Prostate gland (tissue), 2 donors: ENCODE results near the gene WDSUB1. TPM values are rescaled to one million over a fixed set of nuclear protein-coding genes. Genes with fewer than 3 reads are reported as not detected.

Experiments
- DNase-seq: peaks from one replicate; pipeline ENCODE4 v3.0.0-alpha.2; 2019; ENCODE audit warnings: low spot score
- H3K27ac ChIP-seq, 2 donors: fragments of 200-600 bp; sonication (generic); 2 replicates each; pipeline ENCODE4 v1.5.1; 2017 to 2019
- H3K27me3 ChIP-seq: fragments of 200-600 bp; sonication (generic); replicated peaks from 2 replicates; pipeline ENCODE4 v1.5.1; 2019; ENCODE audit not compliant: insufficient read depth
- H3K36me3 ChIP-seq, 2 donors: fragments of 200-600 bp; sonication (generic); 1 replicate in 1 of 2; 2 replicates in 1 of 2; pipeline versions ENCODE4 v1.5.1 to v1.8.1; 2017 to 2019
- H3K4me1 ChIP-seq: fragments of 200-600 bp; sonication (generic); replicated peaks from 2 replicates; pipeline ENCODE4 v1.5.1; 2019
- H3K4me3 ChIP-seq, 2 donors: fragments of 200-600 bp; sonication (generic); 2 replicates each; pipeline ENCODE4 v1.5.1; 2017 to 2019
- H3K9me3 ChIP-seq: fragments of 200-600 bp; sonication (generic); 2 replicates; pipeline ENCODE4 v1.5.1; 2017
- POLR2A ChIP-seq: fragments of 450-650 bp; IDR thresholded peaks from one replicate; pipeline ENCODE4 v1.6.1; 2016; ENCODE audit warnings: antibody characterized with exemption, mild to moderate bottlenecking
- POLR2AphosphoS5 ChIP-seq: sonication (generic); formaldehyde crosslinking; IDR thresholded peaks from one replicate; pipeline ENCODE4 v1.6.1; 2017; ENCODE audit warnings: antibody characterized with exemption
- WGBS: methylation state at CpG from one replicate; pipeline ENCODE4 v1.1.5; 2018; 5-methylcytosine and 5-hydroxymethylcytosine counted together
- intact Hi-C: fragments of 100-400 bp; cut with DNase I; formaldehyde crosslinking; loops from one replicate; pipeline ENCODE4 v1.14.2; 2022
- total RNA-seq, 2 donors: library from RNA; depleted of rRNA; stranded (reverse); fragments of >200 nt; gene quantifications; one replicate each; pipeline ENCODE4 v1.1.0, GENCODE V29; 2016
- TF ChIP-seq, protein P1 (sequence below), 4 experiments: fragments of 200-600 bp in 2 of 4; fragments of 450-650 bp in 2 of 4; sonication (generic) in 2 of 4; IDR thresholded peaks; 1 replicate in 3 of 4; 2 replicates in 1 of 4; pipeline ENCODE4 v1.5.1; 2016 to 2019; ENCODE audit warnings: antibody characterized with exemption in 4 of 4, mild to moderate bottlenecking in 2 of 4, moderate library complexity in 2 of 4

The WDSUB1 gene
- total RNA-seq, 2 donors from 2014 or later, result 10.4 to 10.8 TPM

DNA sequence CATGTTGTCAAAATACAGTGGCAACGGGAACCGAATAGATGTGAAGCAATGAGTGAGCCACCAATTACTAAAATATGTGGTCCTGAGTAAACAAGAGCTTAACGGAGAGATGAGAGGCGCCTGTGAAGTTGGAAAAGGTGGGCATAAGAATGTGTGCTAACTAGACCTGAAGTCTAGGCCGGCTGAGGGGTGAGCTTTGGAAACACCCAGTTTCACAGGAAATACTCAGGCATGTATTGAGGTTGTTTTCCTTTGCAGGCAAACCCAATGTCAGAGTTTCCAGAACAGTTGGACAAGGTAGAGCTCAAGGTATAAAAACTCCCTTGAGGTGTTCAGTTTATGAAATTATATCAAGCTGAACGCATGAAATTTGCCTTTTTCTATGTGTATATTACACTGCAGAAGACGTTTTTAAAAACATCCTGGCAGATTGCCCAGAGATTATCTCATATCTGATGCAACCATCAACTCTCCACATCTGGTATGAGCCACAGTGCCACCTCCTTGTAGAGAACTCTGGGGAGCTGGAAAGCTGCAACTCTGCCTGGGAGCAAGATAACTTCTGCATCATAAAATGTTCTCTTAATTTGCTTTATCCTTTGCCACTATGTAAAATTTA, 3.9 kb upstream of the WDSUB1 start:
- TF ChIP-seq POLR2A (no peak), POLR2AphosphoS5 (no peak)
- TF ChIP-seq, protein P1, sequence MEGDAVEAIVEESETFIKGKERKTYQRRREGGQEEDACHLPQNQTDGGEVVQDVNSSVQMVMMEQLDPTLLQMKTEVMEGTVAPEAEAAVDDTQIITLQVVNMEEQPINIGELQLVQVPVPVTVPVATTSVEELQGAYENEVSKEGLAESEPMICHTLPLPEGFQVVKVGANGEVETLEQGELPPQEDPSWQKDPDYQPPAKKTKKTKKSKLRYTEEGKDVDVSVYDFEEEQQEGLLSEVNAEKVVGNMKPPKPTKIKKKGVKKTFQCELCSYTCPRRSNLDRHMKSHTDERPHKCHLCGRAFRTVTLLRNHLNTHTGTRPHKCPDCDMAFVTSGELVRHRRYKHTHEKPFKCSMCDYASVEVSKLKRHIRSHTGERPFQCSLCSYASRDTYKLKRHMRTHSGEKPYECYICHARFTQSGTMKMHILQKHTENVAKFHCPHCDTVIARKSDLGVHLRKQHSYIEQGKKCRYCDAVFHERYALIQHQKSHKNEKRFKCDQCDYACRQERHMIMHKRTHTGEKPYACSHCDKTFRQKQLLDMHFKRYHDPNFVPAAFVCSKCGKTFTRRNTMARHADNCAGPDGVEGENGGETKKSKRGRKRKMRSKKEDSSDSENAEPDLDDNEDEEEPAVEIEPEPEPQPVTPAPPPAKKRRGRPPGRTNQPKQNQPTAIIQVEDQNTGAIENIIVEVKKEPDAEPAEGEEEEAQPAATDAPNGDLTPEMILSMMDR (IDR thresholded peaks at IDR 0.05), result no peak

DNA sequence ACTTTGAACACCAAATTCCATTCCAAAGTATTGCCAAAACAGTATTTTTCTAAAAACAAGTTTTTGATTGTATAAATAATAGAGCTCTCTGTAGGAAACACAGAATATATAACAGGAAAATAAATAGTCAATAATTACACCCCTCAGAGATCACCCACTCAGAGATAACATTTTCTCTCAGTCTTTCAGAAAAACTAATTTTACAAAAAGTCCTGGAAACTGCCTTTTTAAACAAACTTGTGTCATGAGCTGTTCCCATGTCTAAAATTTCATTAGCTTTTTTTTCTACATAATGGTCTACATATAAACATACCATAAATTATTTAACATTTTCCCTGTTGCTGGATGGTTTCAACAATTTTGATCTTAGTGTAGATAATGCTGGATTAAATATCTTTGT, 1.2 kb upstream of the WDSUB1 start:
- TF ChIP-seq POLR2AphosphoS5, result no peak
- TF ChIP-seq POLR2A, result no peak
- TF ChIP-seq, protein P1 (IDR thresholded peaks at IDR 0.05), result no peak
- H3K27me3 ChIP-seq, result no peaks in the 10 kb centered on the region
- intact Hi-C loops, result loop anchor here (2.0 kb wide), 1 partner anchor 85 kb away; no protein-coding TSS in a partner anchor
- no peak for DNase-seq
- H3K9me3 ChIP-seq, result no peaks in the 10 kb centered on the region
- no peaks in the 10 kb centered on the region for H3K4me1 ChIP-seq
- no peak overlapping the region for H3K4me3 ChIP-seq
- peak overlapping the region in 1 of 2 donors; percentile 94 for H3K27ac ChIP-seq
- no peaks in the 10 kb centered on the region for H3K36me3 ChIP-seq

More for the DNA sequence above, 3.9 kb upstream of the WDSUB1 start:
- no peaks in the 10 kb centered on the region for H3K4me1 ChIP-seq
- no peak overlapping the region for H3K27ac ChIP-seq
- no peak overlapping the region for H3K4me3 ChIP-seq
- intact Hi-C loops, result no loop called here
- DNase-seq, result no peak
- H3K27me3 ChIP-seq, result no peaks in the 10 kb centered on the region
- H3K36me3 ChIP-seq, result no peaks in the 10 kb centered on the region
- no peaks in the 10 kb centered on the region for H3K9me3 ChIP-seq
- 40% methylated on average over 7 of the region's 7 CpGs for WGBS

DNA sequence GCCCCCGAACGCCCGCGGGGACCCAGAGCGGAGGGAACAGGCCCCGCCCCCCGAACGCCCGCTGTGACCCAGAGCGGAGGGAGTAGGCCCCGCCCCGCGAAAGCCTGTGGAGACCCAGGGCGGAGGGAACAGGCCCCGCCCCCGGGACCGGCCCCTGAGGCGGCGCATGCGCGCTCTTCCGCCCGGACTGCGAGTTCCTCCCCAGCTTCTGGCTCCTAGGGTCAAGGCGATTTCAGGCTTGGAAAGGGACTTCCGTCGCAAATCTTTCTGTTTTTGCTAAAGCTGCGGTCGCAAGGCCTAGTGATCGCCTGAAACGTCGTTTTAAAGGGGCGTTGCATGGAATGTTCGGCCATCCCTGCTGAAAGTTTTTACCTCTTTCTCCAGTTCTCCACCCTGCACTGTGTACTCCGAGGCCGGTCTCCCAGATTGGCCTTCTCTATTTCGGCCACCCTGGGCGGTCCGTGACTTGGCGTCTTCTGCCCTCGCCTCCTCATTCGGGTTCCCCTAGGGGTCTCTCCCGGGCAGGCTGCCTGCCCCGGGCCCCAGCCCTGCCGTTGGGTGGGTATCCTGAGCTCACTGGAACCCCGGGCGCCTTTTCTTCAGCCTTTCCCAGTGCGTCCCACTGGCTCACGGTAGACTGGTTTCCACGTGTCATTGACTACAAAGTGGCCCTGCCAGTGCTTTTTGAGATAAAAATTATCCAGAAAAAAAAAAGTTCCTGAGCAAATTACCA, 372 bp upstream of the WDSUB1 start:
- no peaks in the 10 kb centered on the region for H3K4me1 ChIP-seq
- WGBS, result under 1% methylated on average over 47 of the region's 50 CpGs
- peak overlapping the region; percentile 91 to 98 for H3K4me3 ChIP-seq
- no peaks in the 10 kb centered on the region for H3K9me3 ChIP-seq
- no peaks in the 10 kb centered on the region for H3K36me3 ChIP-seq
- no peaks in the 10 kb centered on the region for H3K27me3 ChIP-seq
- intact Hi-C loops, result loop anchor here (2.0 kb wide), 1 partner anchor 84 kb away; no protein-coding TSS in a partner anchor
- peak; percentile 70 for TF ChIP-seq POLR2A
- TF ChIP-seq POLR2AphosphoS5, result peak; percentile 89
- TF ChIP-seq, protein P1 (IDR thresholded peaks at IDR 0.05), result no peak
- peak; percentile 99 for DNase-seq
- H3K27ac ChIP-seq, result peak overlapping the region; percentile 94 to 95

- no peaks in the 10 kb centered on the region for H3K27me3 ChIP-seq
These were observed 1.1 kb downstream of the WDSUB1 start for GRCh38 chr2:159285433-159285832.

More at GRCh38 chr2:159285433-159285832, 1.1 kb downstream of the WDSUB1 start:
- Histone ChIP-seq H3K4me1 (no peaks in the 10 kb centered on the region), H3K9me3 (no peaks in the 10 kb centered on the region), H3K4me3 (peak overlapping the region; percentile 91 to 98), H3K36me3 (no peaks in the 10 kb centered on the region), H3K27ac (peak overlapping the region; percentile 94 to 95)
- intact Hi-C loops, result no loop called here
- no peak for TF ChIP-seq POLR2A
- no peak for TF ChIP-seq POLR2AphosphoS5
- TF ChIP-seq, protein P1 (IDR thresholded peaks at IDR 0.05), result no peak
- DNase-seq, result no peak
- WGBS, result 84% methylated on average over 11 of the region's 11 CpGs
